AG09319 (cell line): ENCODE data around the gene SLC7A5.
"Not testable (repeated sequence)": the region's sequence is repeated elsewhere in the genome, so short reads cannot be mapped to it uniquely, and the experiment has no call there.

Experiments
- DNase-seq: peaks from one replicate; pipeline ENCODE4 v3.0.0-alpha.2; 2010; ENCODE audit warnings: low read depth; ENCODE audit errors: extremely low read depth
- CTCF ChIP-seq: IDR thresholded peaks from 2 replicates; pipeline ENCODE4 v1.5.1; 2011; ENCODE audit warnings: low read depth, mild to moderate bottlenecking, inconsistent platforms, low read length, moderate library complexity

The SLC7A5 gene

GRCh38 chr16:87792205-87792565, 77.1 kb downstream of the SLC7A5 start:
- TF ChIP-seq CTCF: no peak
- no peak for DNase-seq

- no peak for DNase-seq
- TF ChIP-seq CTCF: no peak
Observed at GRCh38 chr16:87791295-87792204, 77.8 kb downstream of the SLC7A5 start.

- no peak for DNase-seq
- no peak for TF ChIP-seq CTCF
Observed at GRCh38 chr16:87790292-87791100, 78.8 kb downstream of the SLC7A5 start.

GRCh38 chr16:87789437-87790291, 79.6 kb downstream of the SLC7A5 start:
- no peak for DNase-seq
- TF ChIP-seq CTCF: no peak

GRCh38 chr16:87788730-87789436, 80.4 kb downstream of the SLC7A5 start:
- DNase-seq: not testable (repeated sequence)

- not testable (repeated sequence) for DNase-seq
Observed at GRCh38 chr16:87787451-87788091, 81.7 kb downstream of the SLC7A5 start.

GRCh38 chr16:87784812-87785211, 84.5 kb downstream of the SLC7A5 start:
- DNase-seq: no peak
- TF ChIP-seq CTCF: no peak
